SKM-1 (cell line): ENCODE results near the gene SYNGR3.
A peak's percentile ranks its signal among the peaks of the same experiment; 100 is the strongest.

Source experiments
- DNase-seq: peaks from one replicate; lab custom pipeline; 2025; ENCODE audit not compliant: unreplicated experiment; lab: John Stamatoyannopoulos, UW

Gene SYNGR3

GRCh38 chr16:1991948-1992703 is 2.4 kb downstream of the SYNGR3 start:
- DNase-seq = peak; percentile 73

DNA sequence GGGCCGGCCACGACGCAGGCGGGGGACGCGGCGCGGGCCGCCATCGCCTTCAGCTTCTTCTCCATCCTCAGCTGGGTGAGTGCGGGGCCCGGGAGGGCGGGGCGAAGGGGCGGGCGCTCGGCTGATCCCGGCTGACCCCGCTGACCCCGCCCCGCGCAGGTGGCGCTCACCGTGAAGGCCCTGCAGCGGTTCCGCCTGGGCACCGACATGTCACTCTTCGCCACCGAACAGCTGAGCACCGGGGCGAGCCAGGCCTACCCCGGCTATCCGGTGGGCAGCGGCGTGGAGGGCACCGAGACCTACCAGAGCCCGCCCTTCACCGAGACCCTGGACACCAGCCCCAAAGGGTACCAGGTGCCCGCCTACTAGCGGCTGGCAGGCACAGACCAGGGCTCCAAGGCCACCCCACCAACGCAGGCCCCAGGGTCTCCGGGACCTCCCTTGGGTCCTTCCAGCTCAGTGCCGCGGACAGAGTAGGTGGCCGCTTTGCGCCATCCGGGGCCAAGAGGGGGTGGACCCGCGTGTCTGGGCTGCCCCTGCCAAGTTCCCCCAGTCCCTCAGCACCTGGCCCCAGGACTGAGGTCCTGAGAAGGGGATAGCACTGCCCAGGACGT is 3.0 kb downstream of the SYNGR3 start:
- DNase-seq = no peak

- no peak for DNase-seq
These were observed 4.0 kb downstream of the SYNGR3 start for GRCh38 chr16:1993731-1994131.

- no peak for DNase-seq
These were observed 8.0 kb downstream of the SYNGR3 start for GRCh38 chr16:1997494-1998359.

GRCh38 chr16:1998360-1998835 is 8.6 kb downstream of the SYNGR3 start:
- DNase-seq = no peak

GRCh38 chr16:1998852-1999801 is 9.4 kb downstream of the SYNGR3 start:
- DNase-seq = no peak

DNA sequence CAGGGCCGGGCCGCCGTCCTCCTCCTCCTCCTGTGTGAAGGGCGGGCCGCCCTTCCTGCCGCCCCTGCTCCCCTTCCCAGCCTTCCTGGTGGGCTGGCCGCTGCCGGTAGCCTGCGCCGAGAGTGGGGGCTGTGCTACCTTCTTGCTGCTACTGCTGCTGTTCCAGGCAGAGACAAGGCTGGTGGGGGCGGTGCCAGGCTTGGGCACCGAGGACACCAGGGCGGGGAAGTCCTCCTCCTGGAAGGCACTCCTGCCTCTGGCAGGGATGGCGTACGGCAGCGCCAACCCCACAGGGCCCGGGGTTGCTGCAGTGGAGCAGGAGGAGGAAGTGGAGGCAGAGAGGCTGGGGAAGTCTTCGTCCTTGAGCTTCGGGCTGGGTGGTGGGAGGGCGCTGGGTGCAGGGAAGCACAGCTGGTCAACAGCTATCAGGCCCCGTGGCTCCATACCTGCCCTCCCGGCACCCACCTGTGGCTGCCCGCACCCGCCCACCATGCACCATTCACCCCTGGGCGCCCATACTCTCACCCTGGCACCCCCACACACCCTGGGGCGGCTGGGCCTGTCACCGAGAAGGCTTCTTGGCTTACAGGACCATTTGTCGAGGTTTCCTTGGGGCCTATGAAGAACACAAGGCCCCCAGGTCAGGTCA is 10.2 kb downstream of the SYNGR3 start:
- DNase-seq = no peak

DNA sequence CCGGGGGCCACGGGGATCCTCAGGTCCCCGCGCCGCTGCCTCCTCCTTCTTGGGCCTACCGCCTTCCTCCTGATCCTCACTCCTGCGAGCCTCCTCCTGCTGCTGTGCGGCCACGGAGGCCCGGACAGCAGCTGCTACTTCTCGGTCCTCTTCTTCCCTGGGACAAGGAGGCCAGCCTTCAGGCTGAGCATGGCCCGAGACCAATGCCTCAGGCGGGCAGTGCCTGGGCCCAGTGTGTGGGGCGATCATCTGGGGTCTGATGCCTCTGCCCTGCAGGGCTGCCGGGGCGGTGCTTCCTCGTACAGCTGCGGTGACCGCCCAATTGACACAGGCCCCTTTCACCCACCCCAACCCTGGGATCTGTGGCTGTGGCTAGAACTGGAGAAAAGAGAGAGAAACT is 11.3 kb downstream of the SYNGR3 start:
- DNase-seq = no peak

DNA sequence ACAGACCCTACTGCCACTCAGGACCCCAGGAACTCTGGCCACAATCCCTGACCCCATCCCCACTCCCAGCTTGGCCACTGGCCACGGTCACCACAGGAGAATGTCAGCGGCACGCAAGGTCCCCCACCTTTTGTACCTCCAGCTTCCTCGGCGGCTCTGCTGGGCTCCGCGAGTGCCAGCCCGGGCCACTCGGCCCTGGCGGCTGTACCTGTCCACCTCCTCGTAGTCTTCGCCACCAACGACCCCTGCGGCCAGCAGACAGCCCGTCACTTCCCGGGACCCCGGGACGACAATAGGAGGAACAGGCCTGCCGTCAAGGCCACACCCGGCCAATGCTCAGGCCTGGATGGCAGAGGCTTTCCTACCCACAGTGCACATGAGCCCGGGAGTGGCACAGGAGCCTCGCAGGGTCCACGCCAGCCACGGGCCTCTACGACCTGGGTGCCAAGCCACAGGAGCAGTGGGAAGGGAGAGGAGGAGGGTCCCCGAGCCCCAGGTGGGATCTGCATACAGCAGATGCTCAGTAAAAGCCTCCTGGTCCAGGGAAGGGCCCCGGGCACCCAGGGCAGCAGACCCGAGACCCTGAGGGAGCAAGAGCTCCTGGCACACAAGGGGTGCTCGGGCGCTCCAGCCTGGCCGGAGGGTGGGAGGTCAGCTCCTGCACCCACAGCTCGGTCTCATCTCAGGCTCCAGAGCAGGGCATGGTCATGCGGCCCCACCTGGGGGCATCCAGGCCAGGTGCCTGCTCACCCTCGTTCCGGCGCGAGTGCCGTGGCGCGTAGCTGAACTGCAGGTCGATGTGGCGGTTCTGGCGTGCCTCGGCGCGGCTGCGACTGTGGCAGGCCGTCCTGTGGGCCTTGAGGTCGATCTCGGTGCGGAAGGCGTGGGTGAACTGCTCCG is 11.9 kb downstream of the SYNGR3 start:
- DNase-seq = no peak

DNA sequence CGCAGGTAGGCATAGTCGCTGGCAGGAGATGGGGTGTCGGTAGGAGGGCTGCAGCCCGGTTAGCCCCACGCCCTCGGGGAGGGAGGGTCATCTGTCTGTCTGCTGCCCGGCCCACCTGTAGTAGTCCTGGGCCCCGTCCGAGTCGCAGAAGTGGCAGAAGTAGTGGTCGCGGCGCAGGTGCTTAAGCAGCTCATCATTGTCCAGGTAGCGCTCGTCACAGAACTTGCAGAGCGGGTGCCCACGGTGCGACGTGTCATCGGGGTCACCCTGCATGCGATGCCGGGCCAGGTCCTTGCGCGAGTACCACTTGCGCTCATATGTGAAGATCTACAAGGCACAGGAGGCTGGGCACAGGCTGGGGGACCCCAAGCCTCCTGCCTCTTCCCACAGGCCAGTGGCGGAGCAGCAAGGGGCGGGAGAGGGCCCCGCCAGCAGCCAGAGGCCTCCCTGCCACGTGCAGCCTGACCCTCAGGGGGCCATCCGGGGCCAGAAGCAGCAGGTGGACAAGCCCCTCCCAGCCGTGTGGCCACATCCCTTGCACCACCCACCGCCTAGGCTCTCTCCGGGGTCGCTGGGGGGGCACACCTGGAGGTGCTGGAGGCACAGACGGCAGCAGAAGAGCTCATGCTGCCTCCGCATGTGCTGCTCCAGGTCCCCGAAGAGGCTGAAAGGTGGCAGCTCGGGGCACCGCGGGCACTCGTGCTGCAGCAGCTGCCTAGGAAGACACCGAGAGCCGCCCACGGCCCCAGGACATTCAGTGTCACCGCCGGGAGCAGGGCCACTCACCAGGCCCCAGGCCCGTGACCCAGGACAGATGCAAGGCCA is 12.8 kb downstream of the SYNGR3 start:
- no peak for DNase-seq

DNA sequence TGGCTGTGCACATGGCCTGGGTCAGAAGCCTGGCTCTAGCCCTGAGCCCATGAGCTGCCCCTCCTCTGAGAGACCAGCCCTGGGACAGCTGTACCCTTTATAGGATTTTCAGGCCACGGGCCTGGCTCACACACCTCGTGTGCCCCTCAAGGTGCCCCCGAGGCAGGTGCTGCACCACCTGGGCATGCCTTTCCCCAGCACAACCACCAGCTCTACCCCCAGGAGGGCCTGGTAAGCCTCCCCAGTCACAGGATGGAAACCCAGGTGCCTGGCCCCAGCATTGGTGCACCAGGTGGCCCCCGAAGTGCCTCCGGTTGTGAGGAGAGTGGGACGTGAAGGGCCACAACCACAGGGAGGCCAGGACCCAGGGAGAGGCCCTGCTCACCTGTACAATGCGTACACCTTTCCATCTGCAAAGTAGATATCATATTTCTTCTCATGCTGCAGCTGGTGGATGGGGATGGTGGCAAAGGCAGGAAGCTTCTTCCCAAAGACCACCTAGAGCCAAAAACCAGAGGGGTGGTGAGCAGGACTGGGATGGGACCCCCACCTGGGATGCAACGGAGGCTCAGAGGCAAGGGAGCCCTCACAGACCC is 13.6 kb downstream of the SYNGR3 start:
- no peak for DNase-seq

DNA sequence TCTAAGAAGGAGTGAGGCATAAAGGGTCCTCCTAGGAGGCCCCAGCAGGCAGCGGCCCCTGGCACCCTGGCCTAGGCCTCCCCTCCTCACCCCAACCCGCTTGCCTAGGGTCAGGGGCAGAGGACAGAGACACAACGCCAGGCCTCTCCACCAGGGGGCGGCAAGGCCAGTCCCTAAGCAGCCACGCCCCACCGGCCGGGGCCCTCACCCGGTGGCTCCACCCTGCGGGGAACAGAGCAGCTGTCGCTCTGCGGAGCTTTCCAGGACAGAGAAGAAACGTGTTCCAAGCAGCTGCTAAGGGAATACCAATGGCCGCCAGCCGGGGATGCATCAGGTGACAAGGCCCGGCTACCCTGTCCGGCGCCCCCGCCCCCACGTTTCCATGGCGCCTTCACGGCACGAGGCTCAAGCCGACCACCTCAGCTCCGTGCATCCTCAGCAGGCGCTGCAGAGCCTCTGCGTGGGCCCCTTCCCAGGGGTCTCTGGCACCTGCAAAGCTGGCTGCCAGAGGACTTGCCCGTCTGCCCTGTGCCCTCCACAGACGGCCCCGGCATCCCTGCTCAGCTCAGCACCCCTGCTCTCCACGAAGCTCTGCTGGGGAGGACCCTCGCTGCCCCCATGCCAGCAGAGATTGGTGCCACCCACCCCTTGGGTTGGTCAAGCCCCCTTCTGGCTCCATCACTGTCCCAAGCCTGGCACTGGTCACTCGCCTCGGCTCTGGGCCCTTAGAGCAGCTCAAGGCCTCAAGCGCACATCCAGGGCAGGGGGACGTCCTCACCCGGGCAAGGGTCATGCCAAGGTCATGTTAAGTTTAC is 14.3 kb downstream of the SYNGR3 start:
- peak; percentile 87 for DNase-seq

GRCh38 chr16:2004795-2005517 is 15.2 kb downstream of the SYNGR3 start:
- no peak for DNase-seq

- DNase-seq = no peak
These were observed 15.9 kb downstream of the SYNGR3 start for GRCh38 chr16:2005646-2006045.

DNA sequence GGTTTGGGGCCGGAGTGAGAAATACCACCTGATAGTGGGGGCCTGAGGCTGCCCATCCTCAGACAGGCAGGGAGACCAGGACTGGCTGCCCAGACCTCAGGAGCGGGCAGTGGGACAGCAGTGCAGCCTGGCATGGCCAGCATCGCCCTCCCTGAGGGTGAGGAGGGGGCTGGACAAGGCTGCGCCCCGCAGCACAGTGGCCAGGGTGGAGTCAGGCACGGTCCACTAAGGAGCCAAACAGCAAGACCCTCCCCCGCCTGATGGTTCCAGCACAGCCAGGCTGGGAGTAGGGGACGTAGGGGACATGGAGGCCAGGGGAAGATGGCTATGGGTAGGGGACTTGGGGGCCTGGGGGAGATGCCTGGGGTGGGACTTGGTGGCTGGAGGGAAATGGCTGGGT is 16.5 kb downstream of the SYNGR3 start:
- DNase-seq = no peak

DNA sequence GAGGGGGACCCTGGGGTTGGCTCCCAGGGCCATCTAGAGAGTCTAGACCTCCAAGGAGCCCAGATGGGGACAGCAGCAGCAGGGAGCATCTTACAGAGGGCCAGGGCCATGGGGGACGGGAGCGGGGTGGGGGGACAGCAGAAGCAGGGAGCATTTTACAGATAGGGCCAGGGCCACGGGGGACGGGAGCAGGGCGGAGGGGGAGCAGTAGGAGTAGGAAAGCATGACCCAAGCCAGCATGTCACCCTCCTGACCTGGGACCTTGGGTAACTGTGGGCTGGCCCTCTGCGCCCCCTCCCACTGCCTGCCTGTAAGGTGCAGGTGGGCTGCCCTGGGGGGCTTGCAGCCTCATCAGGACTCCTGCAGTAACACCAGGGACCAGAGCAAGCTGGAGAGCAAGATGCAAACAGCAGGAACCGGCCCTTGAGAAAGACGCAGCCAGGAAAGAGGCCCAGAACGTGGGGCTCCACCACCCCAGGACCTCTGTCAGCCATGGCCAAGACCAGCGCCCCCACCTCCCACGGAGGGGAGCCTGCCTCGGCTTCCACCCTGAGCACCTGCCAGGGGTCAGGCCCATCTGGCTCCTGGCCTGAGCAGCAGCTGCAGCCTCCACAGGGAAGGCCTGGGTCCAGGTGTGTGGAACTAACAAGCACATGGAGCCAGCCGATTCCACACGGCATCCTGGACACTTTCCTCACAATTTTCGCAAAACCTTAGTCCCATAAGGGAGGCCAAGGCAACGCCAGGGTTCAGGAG is 17.5 kb downstream of the SYNGR3 start:
- DNase-seq = no peak
